SK-N-MC (cell line): ENCODE results near the gene ISYNA1.
A peak's percentile ranks its signal among the peaks of the same experiment; 100 is the strongest.

Experiments
- DNase-seq: peaks from one replicate; pipeline ENCODE4 v3.0.0-alpha.2; 2011; ENCODE audit warnings: low read depth, low spot score
- H3K27ac ChIP-seq: fragments of 200-600 bp; sonication (generic); 2 replicates; pipeline ENCODE4 v1.5.1; 2016; ENCODE audit warnings: mixed run types
- H3K36me3 ChIP-seq: fragments of 200-600 bp; sonication (generic); 2 replicates; pipeline ENCODE4 v1.6.1; 2017; ENCODE audit warnings: antibody characterized with exemption, low read length, mixed read lengths; ENCODE audit not compliant: insufficient read depth
- H3K4me3 ChIP-seq: fragments of 200-600 bp; sonication (generic); 2 replicates; pipeline ENCODE4 v1.5.1; 2016
- H3K9ac ChIP-seq: fragments of 200-600 bp; sonication (generic); 2 replicates; pipeline ENCODE4 v1.8.0; 2017; ENCODE audit warnings: mixed run types, mixed read lengths; ENCODE audit not compliant: insufficient read length
- H3K9me3 ChIP-seq: fragments of 200-600 bp; sonication (generic); 2 replicates; pipeline ENCODE4 v1.6.1; 2017; ENCODE audit warnings: low read depth, mild to moderate bottlenecking, antibody characterized with exemption, low read length, moderate library complexity, mixed read lengths
- EZH2 ChIP-seq: fragments of 200-600 bp; sonication (generic); IDR thresholded peaks from one replicate; pipeline ENCODE4 v1.6.1; 2017; ENCODE audit warnings: antibody characterized with exemption
- FOXP2 ChIP-seq: optimal IDR thresholded peaks from 2 replicates; pipeline ENCODE3; 2011; ENCODE audit warnings: mild to moderate bottlenecking, moderate library complexity; ENCODE audit not compliant: insufficient read depth; ENCODE audit errors: extremely low read length, control extremely low read depth
- POLR2AphosphoS5 ChIP-seq: IDR thresholded peaks from 2 replicates; pipeline ENCODE4 v1.6.1; 2012; ENCODE audit warnings: mild to moderate bottlenecking, low read depth, low read length, borderline replicate concordance

The ISYNA1 gene

DNA sequence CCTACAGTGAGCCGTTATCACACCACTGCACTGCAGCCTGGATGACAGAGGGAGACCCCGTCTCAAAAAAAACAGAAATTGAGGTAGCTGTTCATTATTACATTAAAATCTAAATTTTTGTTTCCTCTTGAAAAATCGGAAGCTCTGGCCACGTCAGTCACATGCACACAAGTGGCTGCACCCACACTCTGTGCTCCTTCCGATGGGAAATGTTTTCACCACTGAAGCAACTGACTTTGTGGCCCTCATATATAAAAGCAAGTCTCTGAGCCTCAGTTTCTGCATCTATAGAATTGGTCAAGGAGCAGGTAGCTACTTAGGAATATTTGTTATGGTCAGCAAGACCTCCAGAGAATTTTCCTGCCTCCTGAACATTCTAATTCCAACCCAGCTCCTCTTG lies 45.0 kb downstream of the ISYNA1 start:
- DNase-seq, result no peak
- TF ChIP-seq EZH2 (no peak), POLR2AphosphoS5 (no peak), FOXP2 (no peak)
- Histone ChIP-seq H3K4me3 (no peak overlapping the region), H3K9ac (no peak overlapping the region), H3K36me3 (no peaks in the 10 kb centered on the region), H3K27ac (no peak overlapping the region), H3K9me3 (no peaks in the 10 kb centered on the region)

DNA sequence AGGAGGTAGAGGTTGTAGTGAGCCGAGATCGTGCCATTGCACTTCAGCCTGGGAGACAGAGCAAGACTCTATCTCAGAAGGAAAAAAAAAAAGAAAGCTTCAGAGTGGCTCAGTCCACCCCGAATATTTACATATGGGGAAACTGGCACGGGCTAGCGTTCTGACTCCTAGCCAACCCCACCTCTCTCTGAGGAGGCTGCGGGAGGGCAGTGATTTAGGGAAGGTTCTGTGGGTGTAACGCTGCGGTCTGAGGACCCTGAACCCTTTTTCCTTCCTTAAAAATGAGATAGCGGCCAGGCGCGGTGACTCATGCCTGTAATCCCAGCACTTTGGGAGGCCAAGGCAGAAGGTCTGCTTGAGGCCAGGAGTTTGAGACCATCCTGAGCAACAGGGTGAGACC lies 45.5 kb downstream of the ISYNA1 start:
- H3K4me3 ChIP-seq, result no peak overlapping the region
- no peak overlapping the region for H3K27ac ChIP-seq
- H3K9ac ChIP-seq, result no peak overlapping the region
- H3K9me3 ChIP-seq, result no peaks in the 10 kb centered on the region
- TF ChIP-seq FOXP2 (no peak), EZH2 (no peak)
- H3K36me3 ChIP-seq, result no peaks in the 10 kb centered on the region
- DNase-seq, result no peak

GRCh38 chr19:18391509-18392075 lies 46.3 kb downstream of the ISYNA1 start:
- Histone ChIP-seq H3K4me3 (no peak overlapping the region), H3K9ac (no peak overlapping the region), H3K9me3 (no peaks in the 10 kb centered on the region), H3K27ac (no peak overlapping the region), H3K36me3 (no peaks in the 10 kb centered on the region)
- TF ChIP-seq FOXP2 (no peak), POLR2AphosphoS5 (no peak), EZH2 (no peak)
- DNase-seq, result no peak

DNA sequence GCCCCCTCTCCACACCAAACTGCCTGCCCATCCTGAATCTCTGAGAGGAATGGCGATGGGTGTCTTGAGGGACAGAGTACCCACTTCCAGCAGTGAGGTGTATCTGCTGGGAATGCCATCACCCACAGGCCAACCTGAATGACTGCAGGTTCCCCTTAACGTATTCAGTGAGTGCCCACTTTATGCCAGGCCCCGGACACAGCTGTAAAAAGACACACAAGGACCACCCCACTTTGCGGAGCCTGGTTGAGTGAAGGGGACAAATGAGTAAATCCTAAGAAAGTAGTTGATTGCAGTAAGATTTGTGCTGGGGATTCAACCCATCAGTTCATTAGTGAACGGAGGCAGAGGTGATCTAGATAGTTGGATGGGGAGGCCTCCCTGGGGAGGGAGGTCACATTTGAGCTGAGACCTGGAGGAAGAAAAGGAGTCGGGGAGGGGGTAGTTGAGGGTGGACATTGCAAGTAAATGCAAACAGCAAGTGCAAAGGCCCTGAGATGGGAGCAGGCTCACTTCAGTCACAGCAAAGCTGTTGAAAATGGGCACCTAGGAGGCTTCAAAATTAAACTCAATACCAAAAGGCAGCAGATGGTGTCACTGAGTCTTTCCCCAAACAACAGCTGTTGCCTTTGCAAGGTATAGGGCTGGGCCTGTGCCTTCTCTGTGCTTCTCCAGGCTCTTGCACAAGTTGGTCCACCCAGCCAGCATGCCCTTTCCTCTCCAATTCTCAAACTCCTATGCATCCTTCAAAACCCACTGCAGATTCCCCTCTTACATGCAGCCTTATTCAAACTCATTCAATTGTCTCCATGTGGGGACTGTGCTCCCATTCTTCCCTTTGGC lies 47.6 kb downstream of the ISYNA1 start:
- H3K9ac ChIP-seq, result no peak overlapping the region
- no peak overlapping the region for H3K4me3 ChIP-seq
- no peaks in the 10 kb centered on the region for H3K36me3 ChIP-seq
- H3K27ac ChIP-seq, result no peak overlapping the region
- no peak for DNase-seq
- no peak for TF ChIP-seq EZH2
- no peak for TF ChIP-seq POLR2AphosphoS5
- no peak for TF ChIP-seq FOXP2
- H3K9me3 ChIP-seq, result no peaks in the 10 kb centered on the region

DNA sequence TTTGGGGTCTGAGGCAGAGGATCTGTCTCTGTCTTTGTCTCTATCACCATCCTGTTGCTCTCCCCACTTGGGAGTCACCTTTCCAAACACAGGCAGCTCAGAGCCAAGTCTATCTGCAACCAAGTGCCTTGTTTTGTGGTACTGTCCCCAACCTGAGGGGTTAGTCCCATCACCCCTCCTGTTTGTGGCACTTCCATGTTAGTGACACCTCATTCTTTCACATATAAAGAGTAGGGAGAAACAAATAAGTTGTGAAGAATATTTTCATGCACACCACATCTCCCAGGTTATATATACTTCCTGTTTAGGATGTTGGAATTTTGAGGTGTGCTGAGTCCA lies 48.2 kb downstream of the ISYNA1 start:
- H3K27ac ChIP-seq, result no peak overlapping the region
- no peak overlapping the region for H3K9ac ChIP-seq
- H3K4me3 ChIP-seq, result no peak overlapping the region
- H3K9me3 ChIP-seq, result no peaks in the 10 kb centered on the region
- no peak for DNase-seq
- no peak for TF ChIP-seq FOXP2
- TF ChIP-seq POLR2AphosphoS5, result no peak
- TF ChIP-seq EZH2, result no peak
- no peaks in the 10 kb centered on the region for H3K36me3 ChIP-seq

DNA sequence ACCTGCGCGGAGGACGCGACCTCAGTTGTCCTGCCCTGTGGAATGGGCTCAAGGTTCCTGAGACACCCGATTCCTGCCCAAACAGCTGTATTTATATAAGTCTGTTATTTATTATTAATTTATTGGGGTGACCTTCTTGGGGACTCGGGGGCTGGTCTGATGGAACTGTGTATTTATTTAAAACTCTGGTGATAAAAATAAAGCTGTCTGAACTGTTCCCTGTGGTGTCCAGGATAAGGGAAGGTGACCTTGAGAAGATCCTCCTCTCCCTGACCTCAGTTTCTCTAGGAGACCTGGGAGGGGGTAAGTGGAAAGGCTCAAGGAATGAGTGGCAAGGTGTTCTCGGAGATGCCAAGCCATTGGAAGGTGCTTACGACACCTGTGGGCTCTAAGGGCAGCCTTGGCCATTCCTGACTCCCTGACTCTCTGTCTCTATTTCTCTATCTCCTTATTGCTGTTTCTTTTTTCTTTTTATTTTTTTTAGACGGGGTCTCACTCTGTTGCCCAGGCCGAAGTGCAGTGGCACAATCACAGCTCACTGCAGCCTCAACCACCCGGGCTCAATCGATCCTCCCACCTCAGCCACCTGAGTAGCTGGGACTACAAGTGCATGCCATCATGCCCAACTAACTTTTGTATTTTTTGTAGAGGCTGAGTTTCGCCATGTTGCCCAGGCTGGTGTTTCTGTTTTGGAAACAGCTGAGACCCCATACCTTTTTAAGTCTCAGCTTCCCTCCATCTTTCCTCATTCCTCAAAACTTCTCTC lies 48.8 kb downstream of the ISYNA1 start:
- H3K9me3 ChIP-seq, result no peaks in the 10 kb centered on the region
- TF ChIP-seq FOXP2 (no peak), POLR2AphosphoS5 (no peak), EZH2 (no peak)
- H3K36me3 ChIP-seq, result no peaks in the 10 kb centered on the region
- H3K27ac ChIP-seq, result no peak overlapping the region
- H3K4me3 ChIP-seq, result peak overlapping the region; percentile 82
- no peak overlapping the region for H3K9ac ChIP-seq
- DNase-seq, result no peak

- Histone ChIP-seq H3K36me3 (no peaks in the 10 kb centered on the region), H3K9me3 (no peaks in the 10 kb centered on the region), H3K27ac (no peak overlapping the region), H3K9ac (no peak overlapping the region), H3K4me3 (peak overlapping the region; percentile 82)
- TF ChIP-seq FOXP2, result no peak
- no peak for TF ChIP-seq POLR2AphosphoS5
- TF ChIP-seq EZH2, result no peak
- DNase-seq, result no peak
These were observed 49.6 kb downstream of the ISYNA1 start for GRCh38 chr19:18388100-18388959.

GRCh38 chr19:18386543-18387271 lies 51.2 kb downstream of the ISYNA1 start:
- Histone ChIP-seq H3K9ac (peak overlapping the region; percentile 11), H3K9me3 (no peaks in the 10 kb centered on the region), H3K36me3 (no peaks in the 10 kb centered on the region), H3K4me3 (no peak overlapping the region), H3K27ac (no peak overlapping the region; the same call in 1 of the 2 replicates)
- TF ChIP-seq POLR2AphosphoS5 (no peak), FOXP2 (no peak), EZH2 (no peak)
- DNase-seq, result no peak
